GM19372 (cell line): ENCODE results near the gene FGFRL1.
A peak's percentile ranks its signal among the peaks of the same experiment; 100 is the strongest.
"Not testable (repeated sequence)": the region's sequence is repeated elsewhere in the genome, so short reads cannot be mapped to it uniquely, and the experiment has no call there.

Experiments used
- ATAC-seq: cut with Tn5 transposase; IDR thresholded peaks from one replicate; pipeline ENCODE4 v1.9.1; 2021; ENCODE audit warnings: mild to moderate bottlenecking, low read depth, moderate library complexity; ENCODE audit not compliant: unreplicated experiment

FGFRL1 gene

DNA sequence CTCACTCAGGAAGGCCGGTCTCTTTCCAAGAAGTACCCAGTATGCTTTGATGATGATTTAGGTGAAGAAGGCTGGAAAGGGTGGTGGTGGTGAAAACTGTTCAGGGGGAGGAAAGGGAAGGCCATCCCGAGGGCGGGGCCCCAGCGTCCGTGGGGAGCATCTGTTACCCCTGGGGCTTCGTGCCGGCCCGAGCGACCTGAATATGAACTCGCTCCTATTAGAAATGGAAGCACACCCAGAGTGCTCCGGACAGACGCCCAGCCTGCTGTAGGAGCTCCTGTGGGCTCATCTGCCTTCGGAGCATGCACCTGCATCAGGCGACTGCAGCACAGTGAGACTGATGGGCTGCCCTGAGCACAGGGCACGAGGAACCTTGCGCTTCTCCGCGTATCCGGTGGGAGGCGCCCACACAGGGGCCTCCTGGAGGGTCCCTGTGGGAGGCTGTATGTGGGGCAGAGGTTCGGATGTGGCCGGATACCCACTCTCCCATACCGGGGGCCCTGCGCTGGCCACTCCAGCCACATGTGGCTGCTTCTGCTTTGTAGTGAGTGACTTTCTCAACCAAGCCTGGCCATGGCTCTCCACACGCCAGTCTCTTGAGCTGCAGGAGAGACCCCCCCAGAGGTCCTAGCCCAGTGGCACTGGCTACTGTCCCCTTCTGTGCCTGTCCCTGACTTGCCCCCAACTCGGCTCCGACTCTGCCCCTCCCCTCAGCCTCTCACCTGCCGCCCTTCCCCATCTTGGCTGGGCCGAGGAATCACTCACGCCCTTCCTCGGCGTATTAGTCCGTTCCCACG, 36.7 kb downstream of the FGFRL1 start:
- ATAC-seq = no peak

DNA sequence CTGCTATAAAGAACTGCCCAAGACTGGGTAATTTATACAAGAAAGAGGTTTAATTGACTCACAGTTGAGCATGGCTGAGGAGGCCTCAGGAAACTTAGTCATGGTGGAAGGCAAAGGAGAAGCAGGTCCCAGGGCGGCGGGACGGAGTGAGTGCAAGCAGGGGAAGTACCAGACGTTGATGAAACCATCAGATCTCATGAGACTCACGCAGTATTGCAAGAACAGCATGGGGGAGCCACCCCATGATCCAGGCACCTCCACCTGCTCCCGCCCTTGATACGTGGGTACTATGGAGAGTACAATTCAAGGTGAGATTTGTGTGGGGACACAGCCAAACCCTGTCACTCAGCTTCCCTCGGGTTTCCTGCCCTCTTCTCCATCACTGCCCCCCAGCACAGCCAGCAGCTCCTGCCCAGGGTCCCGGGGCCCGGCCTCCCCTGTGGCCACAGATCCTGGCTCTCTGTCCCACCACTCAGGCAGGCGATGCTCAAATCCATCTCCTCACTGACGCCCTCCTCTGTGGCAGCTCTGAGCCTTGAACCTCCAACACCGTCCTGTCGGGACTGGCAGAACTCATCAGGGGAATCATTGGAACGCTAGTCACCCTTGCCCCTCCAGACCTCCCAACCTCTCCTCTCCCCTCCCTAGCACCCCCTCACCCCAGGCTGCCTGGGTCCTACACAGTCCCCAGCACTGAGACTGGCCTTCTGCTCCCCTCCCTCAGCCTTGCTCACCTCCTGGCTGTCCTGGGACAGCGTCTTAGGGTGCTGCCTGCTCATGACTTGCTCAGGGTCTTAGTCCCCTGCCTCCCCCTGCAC, 37.6 kb downstream of the FGFRL1 start:
- ATAC-seq = no peak

DNA sequence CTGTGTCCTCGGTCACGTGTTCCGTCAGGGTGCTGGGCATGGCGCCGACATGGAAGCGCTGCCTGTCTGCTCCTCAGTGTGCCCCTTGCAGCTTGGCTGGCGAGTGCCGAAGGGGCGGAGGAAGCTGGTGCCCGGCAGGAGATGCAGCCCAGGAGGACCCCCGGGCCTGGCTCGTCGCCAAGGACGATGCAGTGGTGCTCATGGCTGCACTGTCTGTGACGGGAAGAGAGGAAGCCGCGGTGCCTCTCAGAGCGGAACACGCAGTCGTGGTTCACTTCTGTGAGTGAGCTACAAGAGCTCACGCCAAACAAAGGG, 38.1 kb downstream of the FGFRL1 start:
- ATAC-seq = no peak

DNA sequence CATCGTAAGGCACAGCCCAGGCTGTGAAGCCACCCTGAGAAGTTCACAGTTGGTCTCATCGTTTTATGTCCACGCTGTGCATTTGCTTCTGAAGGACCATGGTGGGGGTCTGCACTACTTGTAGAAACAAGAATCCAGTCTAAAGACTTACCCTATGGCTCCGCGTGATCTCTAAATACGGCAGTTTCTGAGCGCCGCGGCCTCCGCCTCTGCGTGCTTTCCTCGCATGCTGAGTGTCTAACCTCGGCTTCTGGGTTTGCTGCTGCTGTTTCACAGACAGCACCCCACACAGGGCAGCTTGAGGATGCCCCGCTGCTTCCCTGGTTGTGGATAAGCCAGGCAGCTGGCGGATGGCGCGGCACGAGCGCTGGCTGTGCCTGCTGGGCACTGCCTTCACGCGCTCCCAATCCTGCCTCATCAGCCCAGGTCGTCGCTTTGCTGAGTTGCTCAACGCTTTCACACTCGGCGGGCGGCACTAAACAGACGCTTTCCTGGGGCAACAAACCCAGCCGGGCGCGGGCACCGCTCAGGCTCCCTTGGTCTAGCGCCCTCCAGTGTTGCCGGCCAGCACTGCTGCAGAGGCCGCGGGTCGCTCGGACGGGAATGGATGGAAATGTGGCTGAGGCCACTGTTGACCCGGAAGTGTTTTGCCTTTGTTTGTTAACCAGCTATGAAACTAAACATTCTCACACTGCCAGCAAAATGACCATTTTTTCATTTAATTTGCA, 39.2 kb downstream of the FGFRL1 start:
- no peak for ATAC-seq

DNA sequence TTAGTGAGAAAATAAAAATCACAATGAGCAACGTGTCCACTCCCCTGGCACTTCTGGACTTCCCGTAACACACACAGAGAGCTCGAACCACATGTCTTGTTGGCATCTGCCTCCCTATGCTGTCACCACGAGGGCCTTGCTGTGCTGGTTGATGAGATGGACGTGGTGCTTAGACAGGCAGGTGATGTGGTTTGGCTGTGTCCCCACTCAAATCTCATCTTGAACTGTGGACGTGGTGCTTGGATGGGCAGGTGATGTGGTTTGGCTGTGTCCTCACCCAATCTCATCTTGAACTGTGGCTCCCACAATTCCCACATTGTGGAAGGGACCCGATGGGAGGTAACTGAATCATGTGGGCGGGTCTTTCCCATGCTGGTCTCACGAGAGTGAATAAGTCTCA, 40.0 kb downstream of the FGFRL1 start:
- no peak for ATAC-seq

DNA sequence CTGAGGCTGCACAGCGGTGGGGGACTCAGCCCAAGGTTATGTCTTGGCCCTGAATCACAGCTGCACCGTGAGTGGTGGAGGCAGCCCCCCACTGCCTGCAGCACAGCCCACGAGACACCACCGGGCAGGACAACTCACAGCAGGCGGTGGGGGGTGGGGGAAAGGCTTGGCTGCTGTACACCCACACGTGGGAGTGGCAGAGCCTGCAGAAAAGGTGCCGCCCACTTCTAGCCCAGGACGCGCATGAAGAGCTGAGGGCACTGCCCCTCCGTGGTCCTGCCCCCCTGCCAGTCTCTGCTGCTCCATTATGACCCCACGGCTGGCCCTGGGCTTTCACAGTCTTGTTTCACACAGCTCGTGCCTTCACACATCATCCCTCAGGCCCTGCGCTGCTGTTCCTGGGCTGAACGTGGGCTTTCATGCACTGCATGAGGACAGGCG, 40.8 kb downstream of the FGFRL1 start:
- no peak for ATAC-seq

DNA sequence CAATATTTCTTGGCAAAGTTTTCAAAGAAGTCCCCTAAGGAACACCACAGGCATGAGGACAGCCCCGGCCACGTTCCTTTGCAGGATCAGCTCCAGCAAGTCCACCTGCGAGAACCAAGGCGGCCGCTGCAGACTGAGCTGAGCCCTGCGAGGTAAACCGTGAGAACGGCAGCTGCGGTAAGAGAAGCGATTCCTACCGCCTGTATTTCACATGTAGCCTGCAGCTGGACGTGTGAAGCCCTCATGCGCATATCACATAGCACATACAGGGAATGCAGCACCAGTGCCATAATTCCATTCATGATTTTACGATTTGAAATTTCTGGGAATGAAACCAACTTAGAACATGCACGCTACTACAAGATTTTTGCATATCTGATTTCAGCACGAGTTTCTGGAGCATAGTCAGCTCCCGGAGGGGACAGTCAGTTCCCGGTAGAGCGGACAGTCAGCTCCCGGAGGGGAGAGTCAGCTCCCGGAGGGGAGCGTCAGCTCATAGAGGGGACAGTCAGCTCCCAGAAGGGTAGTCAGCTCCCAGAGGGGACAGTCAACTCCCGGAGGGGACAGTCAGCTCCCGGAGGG, 41.7 kb downstream of the FGFRL1 start:
- ATAC-seq = no peak

DNA sequence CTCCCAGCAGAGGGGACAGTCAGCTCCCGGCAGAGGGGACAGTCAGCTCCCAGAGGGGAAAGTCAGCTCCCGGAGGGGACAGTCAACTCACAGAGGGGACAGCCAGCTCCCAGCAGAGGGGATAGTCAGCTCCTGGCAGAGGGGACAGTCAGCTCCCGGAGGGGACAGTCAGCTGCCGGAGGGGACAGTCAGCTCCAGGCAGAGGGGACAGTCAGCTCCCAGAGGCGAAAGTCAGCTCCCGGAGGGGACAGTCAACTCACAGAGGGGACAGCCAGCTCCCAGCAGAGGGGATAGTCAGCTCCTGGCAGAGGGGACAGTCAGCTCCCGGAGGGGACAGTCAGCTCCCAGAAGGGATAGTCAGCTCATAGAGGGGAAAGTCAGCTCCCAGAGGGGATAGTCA, 42.5 kb downstream of the FGFRL1 start:
- not testable (repeated sequence) for ATAC-seq

DNA sequence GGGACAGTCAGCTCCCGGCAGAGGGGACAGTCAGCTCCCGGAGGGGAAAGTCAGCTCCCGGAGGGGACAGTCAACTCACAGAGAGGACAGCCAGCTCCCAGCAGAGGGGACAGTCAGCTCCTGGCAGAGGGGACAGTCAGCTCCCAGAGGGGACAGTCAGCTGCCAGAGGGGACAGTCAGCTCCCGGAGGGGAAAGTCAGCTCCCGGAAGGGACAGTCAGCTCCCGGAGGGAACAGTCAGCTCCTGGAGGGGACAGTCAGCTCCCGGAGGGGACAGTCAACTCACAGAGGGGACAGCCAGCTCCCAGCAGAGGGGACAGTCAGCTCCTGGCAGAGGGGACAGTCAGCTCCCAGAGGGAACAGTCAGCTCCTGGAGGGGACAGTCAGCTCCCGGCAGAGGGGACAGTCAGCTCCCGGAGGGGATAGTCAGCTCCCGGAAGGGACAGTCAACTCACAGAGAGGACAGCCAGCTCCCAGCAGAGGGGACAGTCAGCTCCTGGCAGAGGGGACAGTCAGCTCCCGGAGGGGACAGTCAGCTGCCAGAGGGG, 43.3 kb downstream of the FGFRL1 start:
- ATAC-seq = not testable (repeated sequence)

DNA sequence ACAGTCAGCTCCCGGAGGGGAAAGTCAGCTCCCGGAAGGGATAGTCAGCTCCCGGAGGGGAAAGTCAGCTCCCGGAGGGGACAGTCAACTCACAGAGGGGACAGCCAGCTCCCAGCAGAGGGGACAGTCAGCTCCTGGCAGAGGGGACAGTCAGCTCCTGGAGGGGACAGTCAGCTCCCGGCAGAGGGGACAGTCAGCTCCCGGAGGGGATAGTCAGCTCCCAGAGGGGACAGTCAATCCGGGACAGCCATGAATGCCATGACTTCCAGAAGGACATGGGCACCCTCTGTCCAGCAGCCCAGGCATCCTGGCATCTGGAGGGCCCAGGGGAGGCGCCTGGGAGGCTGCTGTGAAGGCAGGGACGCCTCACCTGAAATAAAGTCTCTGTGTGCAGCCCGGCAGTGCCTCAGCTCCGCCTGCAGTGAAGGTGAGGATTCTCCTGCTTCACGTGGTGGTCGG, 43.8 kb downstream of the FGFRL1 start:
- not testable (repeated sequence) for ATAC-seq

DNA sequence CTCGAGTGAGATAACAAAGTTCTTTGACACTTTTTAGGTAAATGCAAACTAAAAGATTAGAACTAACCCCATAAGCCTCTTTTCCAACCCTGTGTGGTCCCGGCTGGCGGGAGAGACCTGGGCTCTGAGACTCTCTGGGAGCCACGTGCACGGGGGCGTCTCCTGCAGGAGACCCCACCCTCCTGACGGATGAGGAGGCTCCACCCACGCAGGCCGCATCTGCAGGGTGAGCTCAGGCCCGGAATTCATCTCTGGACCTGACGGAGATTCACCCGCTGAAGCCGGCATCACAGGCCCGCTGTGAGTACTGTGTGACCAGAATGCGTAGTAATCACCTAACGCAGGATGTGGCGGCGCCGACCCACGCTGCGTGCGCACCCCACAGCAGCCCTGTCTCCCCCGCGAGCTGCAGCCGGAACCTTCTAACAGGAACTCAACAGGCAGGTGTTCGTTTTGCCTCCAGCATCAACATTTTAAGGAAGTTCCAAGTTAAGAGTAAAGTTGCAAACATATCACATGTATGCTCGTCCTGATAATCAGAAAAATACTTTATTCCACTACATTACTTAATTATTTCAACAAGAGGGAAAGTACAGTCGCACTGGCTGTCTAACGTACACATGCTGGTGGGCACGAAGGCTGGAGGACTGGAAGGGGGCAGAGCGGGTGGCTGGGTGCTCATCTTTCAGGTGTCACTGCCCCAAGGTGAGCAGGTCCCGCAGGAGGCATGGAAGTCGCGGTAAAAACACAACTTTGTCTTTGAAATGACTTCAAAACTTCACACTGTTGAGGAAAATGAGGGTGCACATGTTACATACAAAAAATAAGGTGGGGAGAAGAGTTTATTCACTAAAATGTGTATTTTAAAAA, 44.5 kb downstream of the FGFRL1 start:
- ATAC-seq = peak; percentile 75

DNA sequence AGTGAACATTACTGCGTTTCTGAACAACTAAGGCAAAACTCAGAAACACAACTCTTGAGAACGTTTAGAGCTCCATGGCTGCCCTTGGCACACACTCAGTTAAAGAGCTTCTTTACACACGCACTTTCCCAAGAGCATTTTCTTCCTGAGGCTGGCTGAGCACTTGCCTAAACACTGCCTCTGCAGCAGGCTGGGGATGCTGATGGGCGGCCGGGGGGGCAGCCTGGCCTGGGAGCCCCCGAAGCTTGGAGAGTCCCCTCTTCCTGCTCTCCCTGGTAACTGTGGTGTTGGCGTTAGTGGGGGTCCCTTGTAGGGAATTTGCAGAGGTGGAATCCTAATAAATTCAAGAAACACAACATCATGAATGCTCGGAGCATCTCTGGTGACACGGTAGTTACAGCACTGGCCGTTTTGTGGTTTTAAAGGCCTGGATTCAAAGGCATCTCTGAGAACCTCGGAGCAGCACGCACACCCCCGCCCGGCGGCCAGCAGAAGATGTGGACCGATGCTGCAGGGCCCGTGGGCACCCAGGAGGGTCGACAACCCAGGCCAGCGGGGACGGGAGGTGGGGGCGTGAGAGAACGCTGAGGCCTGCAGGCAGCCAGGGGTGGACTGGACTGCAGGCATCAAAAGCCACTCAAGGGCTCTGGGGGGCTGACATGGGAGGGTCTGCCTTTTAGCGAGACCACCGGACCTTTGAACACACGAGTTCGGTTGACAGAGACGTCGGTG, 45.4 kb downstream of the FGFRL1 start:
- no peak for ATAC-seq

DNA sequence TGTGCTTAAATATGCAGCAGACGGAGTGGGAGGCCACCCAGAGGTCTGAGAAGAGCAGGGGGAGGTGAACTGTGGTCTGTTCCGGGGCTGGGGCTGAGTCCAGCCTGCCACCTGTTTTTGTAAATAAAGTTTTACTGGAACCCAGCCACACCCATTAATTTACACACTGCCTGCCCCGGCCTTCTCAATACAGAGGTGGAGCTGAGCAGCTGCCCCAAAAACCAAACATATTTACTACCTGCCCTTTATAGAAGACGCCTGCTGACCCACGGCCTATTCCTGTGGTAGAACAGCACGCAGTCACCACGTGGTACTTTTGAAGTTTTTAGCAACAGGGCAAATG, 45.9 kb downstream of the FGFRL1 start:
- ATAC-seq = no peak

DNA sequence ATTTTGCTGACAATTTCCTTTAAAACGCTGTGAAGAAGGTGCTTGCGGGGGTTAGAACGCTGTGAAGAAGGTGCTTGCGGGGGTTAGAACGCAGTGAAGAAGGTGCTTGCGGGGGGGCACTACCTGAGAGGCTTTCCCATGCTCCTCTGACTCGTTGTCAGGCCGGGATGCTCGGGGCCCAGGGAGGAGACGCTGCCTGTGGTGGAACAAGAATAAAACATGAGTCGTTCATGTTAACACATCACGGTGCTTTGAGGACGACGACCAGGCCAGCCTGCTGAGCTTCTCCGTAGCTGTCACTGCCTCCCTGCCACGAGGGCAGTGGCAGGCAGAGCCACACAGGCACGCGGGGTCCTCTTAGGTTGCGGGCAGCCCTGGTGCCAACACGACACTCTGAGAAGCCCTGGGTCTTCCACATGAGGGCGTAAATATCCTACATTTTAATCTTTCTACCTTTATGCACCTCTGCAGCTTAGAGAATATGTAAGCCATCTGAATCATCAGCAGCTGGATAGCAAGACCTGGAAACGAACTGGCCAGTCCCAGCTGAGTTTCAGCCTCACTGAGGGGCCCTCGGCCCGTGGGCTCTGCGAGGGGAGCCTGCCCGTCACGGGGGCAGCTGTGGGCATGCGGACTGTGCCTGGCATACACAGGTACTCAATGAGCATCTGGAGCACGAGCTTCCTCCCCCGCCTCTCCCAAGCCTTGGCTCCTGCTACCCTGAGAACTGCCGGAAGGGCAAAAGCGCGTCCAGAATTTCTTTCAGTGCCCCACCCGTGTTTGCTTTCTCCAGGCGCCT, 47.0 kb downstream of the FGFRL1 start:
- no peak for ATAC-seq

DNA sequence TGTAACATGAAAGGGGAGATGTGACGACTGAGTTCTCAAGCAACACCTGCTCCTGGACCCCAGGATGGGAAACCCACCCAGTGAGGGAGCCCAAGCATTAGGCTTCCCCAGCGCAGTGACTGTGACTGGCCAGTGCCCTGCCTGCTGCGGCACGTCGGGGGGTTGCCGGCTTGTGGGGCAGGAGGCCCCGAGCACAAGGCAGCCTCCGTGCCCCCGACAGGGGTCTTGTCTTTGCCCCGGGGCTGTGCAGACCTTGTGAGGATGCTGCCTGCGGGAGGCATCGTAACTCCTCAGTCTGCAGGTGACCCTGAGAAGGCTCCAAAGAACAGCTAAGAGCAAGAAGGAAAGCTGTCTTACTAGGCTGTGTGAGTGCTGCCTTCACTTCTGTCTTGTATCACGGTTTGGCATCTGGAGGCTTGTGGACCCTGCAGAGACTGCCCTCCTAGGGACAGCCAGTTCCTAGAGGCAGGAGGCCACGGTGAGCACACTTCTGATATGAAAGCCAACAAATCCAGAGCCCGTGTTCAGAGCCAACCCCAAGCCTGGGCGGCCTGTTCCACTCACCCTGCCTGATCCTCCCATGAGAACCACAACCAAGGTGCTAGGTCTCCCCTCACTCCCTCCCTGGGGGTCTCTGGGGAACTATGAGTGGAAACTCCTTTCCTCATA, 47.7 kb downstream of the FGFRL1 start:
- no peak for ATAC-seq

DNA sequence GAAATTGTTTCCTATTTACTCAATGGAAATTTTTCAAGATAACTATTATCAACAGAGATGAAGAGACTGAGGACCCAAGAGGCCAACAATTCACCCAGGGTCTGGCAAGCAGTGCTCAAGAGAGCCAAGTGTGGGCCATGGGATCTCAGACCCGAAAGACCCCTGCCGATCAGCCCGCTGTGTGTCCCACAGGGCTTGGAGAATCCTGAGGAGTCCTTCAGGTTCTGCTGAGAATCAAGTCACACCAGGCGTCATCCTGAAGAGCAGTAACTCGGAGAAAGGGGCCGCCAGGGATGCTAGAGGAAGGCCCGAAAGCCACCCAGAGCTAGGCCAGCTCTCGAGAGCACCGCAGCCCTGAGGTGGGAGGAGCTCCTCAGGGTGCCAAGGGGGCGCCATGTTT, 48.7 kb downstream of the FGFRL1 start:
- no peak for ATAC-seq

DNA sequence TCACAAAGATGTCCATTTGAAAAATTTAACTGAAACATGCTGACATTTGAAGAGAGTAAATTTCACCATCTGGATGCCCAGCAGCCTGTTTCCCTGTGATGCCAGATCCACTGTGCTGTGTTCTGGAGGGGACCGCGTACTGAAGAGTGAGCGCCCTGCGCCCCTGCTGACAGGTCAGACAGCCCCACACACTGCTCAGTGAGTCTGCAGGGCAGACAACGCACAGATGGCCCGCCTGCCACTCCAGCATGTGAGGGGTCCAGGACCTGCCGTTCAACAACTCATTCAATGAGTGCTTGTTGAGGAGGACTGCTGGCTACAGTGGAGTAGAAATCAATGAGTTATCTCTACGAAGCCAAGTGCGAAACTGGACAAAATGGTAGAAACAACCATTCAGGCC, 49.2 kb downstream of the FGFRL1 start:
- ATAC-seq = no peak
